ENCODE results near the gene RBM14. TPM values are rescaled to one million over a fixed set of nuclear protein-coding genes. Genes with fewer than 3 reads are reported as not detected.

The RBM14 gene
- total RNA-seq, 1 experiment from 2014 or later, result 92.0 TPM

DNA sequence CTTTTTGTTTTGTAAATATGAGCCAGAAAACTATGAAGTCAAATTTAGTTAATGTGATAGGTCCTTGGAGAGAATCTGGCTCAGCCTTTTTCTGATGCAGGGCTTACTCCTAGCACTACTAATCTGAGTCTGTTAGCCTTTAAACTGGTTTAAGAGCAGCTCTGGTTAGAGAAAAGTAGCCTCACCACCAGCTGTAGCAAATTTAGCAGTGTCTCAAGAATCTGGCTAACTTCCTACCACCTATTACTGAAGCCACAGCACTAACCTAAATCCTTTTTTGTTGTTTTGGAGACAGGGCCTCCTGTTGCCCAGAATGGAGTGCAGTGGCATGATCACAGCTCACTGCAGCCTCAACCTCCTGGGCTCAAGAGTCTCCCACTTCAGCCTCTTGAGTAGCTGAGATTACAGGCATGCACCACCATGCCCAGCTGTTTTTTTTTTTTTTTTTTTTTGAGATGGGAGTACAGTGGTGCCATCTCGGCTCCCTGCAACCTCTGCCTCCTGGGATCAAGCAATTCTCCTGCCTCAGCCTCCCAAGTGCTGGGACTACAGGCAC, 47.4 kb downstream of the RBM14 start:
- Mint-ChIP-seq H3K4me3 (no peak overlapping the region), H3K27ac (no peak overlapping the region), H3K27me3 (ENCODE audit: low read depth) (no peaks in the 10 kb centered on the region), H3K36me3 (peaks cover 51% of the 10 kb centered on the region), H3K4me1 (no peaks in the 10 kb centered on the region), H3K9me3 (no peaks in the 10 kb centered on the region)
- ATAC-seq (no peak), DNase-seq (ENCODE audit: low spot score) (no peak)
- TF ChIP-seq FOXP1 (CRISPR knock-in tag; IDR thresholded peaks at IDR 0.05; ENCODE audit: borderline replicate concordance) (no peak), ZNF281 (CRISPR knock-in tag; IDR thresholded peaks at IDR 0.05) (no peak), ZNF138 (CRISPR knock-in tag; conservative IDR thresholded peaks at IDR 0.05) (no peak), ZNF121 (CRISPR knock-in tag; IDR thresholded peaks at IDR 0.05) (no peak), ZNF423 (CRISPR knock-in tag; IDR thresholded peaks at IDR 0.05) (no peak), EMX1 (CRISPR knock-in tag; IDR thresholded peaks at IDR 0.05) (no peak), ESRRA (CRISPR knock-in tag; IDR thresholded peaks at IDR 0.05; ENCODE audit: borderline replicate concordance) (no peak), ATF1 (CRISPR knock-in tag; IDR thresholded peaks at IDR 0.05) (no peak), ZNF263 (CRISPR knock-in tag; IDR thresholded peaks at IDR 0.05; ENCODE audit: low read depth) (no peak), ELF4 (CRISPR knock-in tag; IDR thresholded peaks at IDR 0.05; ENCODE audit: low read depth) (no peak), NFATC4 (CRISPR knock-in tag; IDR thresholded peaks at IDR 0.05) (no peak), ERG (CRISPR knock-in tag; IDR thresholded peaks at IDR 0.05) (no peak), JUN (CRISPR knock-in tag; IDR thresholded peaks at IDR 0.05) (no peak), ETV6 (CRISPR knock-in tag; IDR thresholded peaks at IDR 0.05) (no peak)
- TF ChIP-seq, protein P1, sequence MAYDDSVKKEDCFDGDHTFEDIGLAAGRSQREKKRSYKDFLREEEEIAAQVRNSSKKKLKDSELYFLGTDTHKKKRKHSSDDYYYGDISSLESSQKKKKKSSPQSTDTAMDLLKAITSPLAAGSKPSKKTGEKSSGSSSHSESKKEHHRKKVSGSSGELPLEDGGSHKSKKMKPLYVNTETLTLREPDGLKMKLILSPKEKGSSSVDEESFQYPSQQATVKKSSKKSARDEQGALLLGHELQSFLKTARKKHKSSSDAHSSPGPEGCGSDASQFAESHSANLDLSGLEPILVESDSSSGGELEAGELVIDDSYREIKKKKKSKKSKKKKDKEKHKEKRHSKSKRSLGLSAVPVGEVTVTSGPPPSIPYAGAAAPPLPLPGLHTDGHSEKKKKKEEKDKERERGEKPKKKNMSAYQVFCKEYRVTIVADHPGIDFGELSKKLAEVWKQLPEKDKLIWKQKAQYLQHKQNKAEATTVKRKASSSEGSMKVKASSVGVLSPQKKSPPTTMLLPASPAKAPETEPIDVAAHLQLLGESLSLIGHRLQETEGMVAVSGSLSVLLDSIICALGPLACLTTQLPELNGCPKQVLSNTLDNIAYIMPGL (CRISPR knock-in tag; IDR thresholded peaks at IDR 0.05), result no peak
- TF ChIP-seq, protein P2, sequence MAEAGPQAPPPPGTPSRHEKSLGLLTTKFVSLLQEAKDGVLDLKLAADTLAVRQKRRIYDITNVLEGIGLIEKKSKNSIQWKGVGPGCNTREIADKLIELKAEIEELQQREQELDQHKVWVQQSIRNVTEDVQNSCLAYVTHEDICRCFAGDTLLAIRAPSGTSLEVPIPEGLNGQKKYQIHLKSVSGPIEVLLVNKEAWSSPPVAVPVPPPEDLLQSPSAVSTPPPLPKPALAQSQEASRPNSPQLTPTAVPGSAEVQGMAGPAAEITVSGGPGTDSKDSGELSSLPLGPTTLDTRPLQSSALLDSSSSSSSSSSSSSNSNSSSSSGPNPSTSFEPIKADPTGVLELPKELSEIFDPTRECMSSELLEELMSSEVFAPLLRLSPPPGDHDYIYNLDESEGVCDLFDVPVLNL (CRISPR knock-in tag; IDR thresholded peaks at IDR 0.05; ENCODE audit: borderline replicate concordance, low read depth), result no peak
- TF ChIP-seq, protein P3, sequence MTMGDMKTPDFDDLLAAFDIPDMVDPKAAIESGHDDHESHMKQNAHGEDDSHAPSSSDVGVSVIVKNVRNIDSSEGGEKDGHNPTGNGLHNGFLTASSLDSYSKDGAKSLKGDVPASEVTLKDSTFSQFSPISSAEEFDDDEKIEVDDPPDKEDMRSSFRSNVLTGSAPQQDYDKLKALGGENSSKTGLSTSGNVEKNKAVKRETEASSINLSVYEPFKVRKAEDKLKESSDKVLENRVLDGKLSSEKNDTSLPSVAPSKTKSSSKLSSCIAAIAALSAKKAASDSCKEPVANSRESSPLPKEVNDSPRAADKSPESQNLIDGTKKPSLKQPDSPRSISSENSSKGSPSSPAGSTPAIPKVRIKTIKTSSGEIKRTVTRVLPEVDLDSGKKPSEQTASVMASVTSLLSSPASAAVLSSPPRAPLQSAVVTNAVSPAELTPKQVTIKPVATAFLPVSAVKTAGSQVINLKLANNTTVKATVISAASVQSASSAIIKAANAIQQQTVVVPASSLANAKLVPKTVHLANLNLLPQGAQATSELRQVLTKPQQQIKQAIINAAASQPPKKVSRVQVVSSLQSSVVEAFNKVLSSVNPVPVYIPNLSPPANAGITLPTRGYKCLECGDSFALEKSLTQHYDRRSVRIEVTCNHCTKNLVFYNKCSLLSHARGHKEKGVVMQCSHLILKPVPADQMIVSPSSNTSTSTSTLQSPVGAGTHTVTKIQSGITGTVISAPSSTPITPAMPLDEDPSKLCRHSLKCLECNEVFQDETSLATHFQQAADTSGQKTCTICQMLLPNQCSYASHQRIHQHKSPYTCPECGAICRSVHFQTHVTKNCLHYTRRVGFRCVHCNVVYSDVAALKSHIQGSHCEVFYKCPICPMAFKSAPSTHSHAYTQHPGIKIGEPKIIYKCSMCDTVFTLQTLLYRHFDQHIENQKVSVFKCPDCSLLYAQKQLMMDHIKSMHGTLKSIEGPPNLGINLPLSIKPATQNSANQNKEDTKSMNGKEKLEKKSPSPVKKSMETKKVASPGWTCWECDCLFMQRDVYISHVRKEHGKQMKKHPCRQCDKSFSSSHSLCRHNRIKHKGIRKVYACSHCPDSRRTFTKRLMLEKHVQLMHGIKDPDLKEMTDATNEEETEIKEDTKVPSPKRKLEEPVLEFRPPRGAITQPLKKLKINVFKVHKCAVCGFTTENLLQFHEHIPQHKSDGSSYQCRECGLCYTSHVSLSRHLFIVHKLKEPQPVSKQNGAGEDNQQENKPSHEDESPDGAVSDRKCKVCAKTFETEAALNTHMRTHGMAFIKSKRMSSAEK (CRISPR knock-in tag; IDR thresholded peaks at IDR 0.05; ENCODE audit: borderline replicate concordance), result no peak
- CTCF ChIA-PET, result interaction anchor here (0.6 kb wide), 1 partner anchor 8 kb away, joined by 3 read pairs; no protein-coding TSS in a partner anchor
- POLR2A ChIA-PET, result interaction anchor here (0.9 kb wide), 1 partner anchor 26 kb away, joined by 3 read pairs; no protein-coding TSS in a partner anchor

Measured in WTC11 (cell line).